Kidney (tissue), 14 donors: Measurements from ENCODE around the gene MRFAP1. TPM values are rescaled to one million over a fixed set of nuclear protein-coding genes. Genes with fewer than 3 reads are reported as not detected.

Source experiments
- DNase-seq, 5 donors: peaks; one replicate each; pipeline ENCODE4 v3.0.0-alpha.2; 2013 to 2020
- FAIRE-seq: peaks from 2 replicates; lab custom pipeline; 2012; peaks lifted over from hg19 to GRCh38; lab: Jason Lieb, UNC
- H3K27ac ChIP-seq, 2 donors: one replicate each; pipeline ENCODE4 v1.7.0; 2013; ENCODE audit warnings: low read depth in 2 of 2, low read length in 2 of 2, inconsistent platforms in 1 of 2
- H3K27me3 ChIP-seq: one replicate; pipeline ENCODE4 v1.7.1; 2013; ENCODE audit warnings: low read length, inconsistent platforms; ENCODE audit not compliant: control insufficient read depth, insufficient read depth
- H3K36me3 ChIP-seq, 3 donors: one replicate each; pipeline versions ENCODE4 v1.7.0 to v1.7.1; 2013; ENCODE audit warnings: low read length in 3 of 3, control low read depth in 1 of 3, inconsistent platforms in 1 of 3; ENCODE audit not compliant: insufficient read depth in 3 of 3, control insufficient read depth in 2 of 3
- H3K4me1 ChIP-seq, 3 donors: one replicate each; pipeline versions ENCODE4 v1.7.0 to v1.7.1; 2013; ENCODE audit warnings: low read length in 3 of 3, inconsistent platforms in 1 of 3, low read depth in 1 of 3; ENCODE audit not compliant: control insufficient read depth in 2 of 3, insufficient read depth in 2 of 3
- H3K4me3 ChIP-seq, 3 donors: one replicate each; pipeline versions ENCODE4 v1.7.0 to v1.8.1; 2013; ENCODE audit warnings: low read length in 3 of 3, control low read depth in 1 of 3, inconsistent platforms in 1 of 3
- H3K9ac ChIP-seq, 3 donors: one replicate each; pipeline versions ENCODE4 v1.7.0 to v1.7.1; 2013; ENCODE audit warnings: low read length in 3 of 3, control low read depth in 1 of 3, inconsistent platforms in 1 of 3
- H3K9me3 ChIP-seq, 3 donors: one replicate each; pipeline versions ENCODE4 v1.7.0 to v1.7.1; 2013; ENCODE audit warnings: low read length in 3 of 3, control low read depth in 1 of 3, inconsistent platforms in 1 of 3; ENCODE audit not compliant: control insufficient read depth in 2 of 3, insufficient read depth in 1 of 3
- CTCF ChIP-seq: IDR thresholded peaks from 3 replicates; pipeline ENCODE4 v1.5.1; 2012; ENCODE audit warnings: mild to moderate bottlenecking, moderate library complexity, borderline replicate concordance; ENCODE audit not compliant: insufficient read depth; ENCODE audit errors: extremely low read depth
- intact Hi-C: fragments of 100-400 bp; cut with DNase I; formaldehyde crosslinking; loops from one replicate; pipeline ENCODE4 v1.11.1; 2022
- polyA plus RNA-seq: library from polyadenylated mRNA; stranded (reverse); fragments of 350-450 nt; fragmentation: Illumina TruSeq; extraction: RNeasy Lipid Tissue Mini Kit (QIAGEN cat#74804); gene quantifications from one replicate; pipeline ENCODE4 v1.2.3, GENCODE V29; 2014; ENCODE audit warnings: low read depth, low replicate concordance; ENCODE audit not compliant: insufficient read depth
- total RNA-seq: library from RNA; stranded (reverse); fragmentation: NEBNext Ultra II Directional; extraction: Animal tissue kit (Norgen Biotek cat#: 25700); gene quantifications from one replicate; pipeline ENCODE4 v1.2.1, GENCODE V29; 2021
- donor health status: control.
- donor health status: control.
- donor health status: control.
- donor health status: control.
- donor health status: control.
- donor health status: DM: yes; HTN: yes; CAD: no.
- donor health status: Normal renal cell carcinoma (clear cell type).

Gene MRFAP1
- total and polyA plus RNA-seq, 2 donors from 2014 or later: 264 to 406 TPM

- Histone ChIP-seq H3K9me3 (no peaks in the 10 kb centered on the region), H3K27ac (no peak overlapping the region), H3K4me3 (no peak overlapping the region), H3K4me1 (no peaks in the 10 kb centered on the region), H3K36me3 (peaks cover 0 to 11% (median 5%) of the 10 kb centered on the region in 3 donors), H3K27me3 (no peaks in the 10 kb centered on the region), H3K9ac (no peak overlapping the region)
- FAIRE-seq (no peak), DNase-seq (peak in 1 of 5 donors; percentile 49)
- intact Hi-C loops: no loop called here
- no peak for TF ChIP-seq CTCF
These were observed 20.8 kb upstream of the MRFAP1 start for GRCh38 chr4:6619466-6620255.

- intact Hi-C loops: no loop called here
- DNase-seq (no peak), FAIRE-seq (no peak)
- TF ChIP-seq CTCF: no peak
- Histone ChIP-seq H3K4me1 (no peaks in the 10 kb centered on the region), H3K27ac (no peak overlapping the region), H3K9me3 (no peaks in the 10 kb centered on the region), H3K4me3 (no peak overlapping the region), H3K27me3 (no peaks in the 10 kb centered on the region), H3K36me3 (peaks cover 0 to 9% (median 5%) of the 10 kb centered on the region in 3 donors), H3K9ac (no peak overlapping the region)
These were observed 20.2 kb upstream of the MRFAP1 start for GRCh38 chr4:6620296-6620695.

- no peak for TF ChIP-seq CTCF
- FAIRE-seq: no peak
- no peak overlapping the region for H3K9ac ChIP-seq
- no peaks in the 10 kb centered on the region for H3K4me1 ChIP-seq
- H3K4me3 ChIP-seq: no peak overlapping the region
- H3K36me3 ChIP-seq: peaks cover 0 to 9% (median 5%) of the 10 kb centered on the region in 3 donors
- no peak for DNase-seq
- no peaks in the 10 kb centered on the region for H3K27me3 ChIP-seq
- intact Hi-C loops: no loop called here
- H3K27ac ChIP-seq: no peak overlapping the region
- H3K9me3 ChIP-seq: no peaks in the 10 kb centered on the region
These were observed 19.5 kb upstream of the MRFAP1 start for GRCh38 chr4:6620891-6621555.
